ENCODE results near the gene EDEM2. TPM values are rescaled to one million over a fixed set of nuclear protein-coding genes. Genes with fewer than 3 reads are reported as not detected.

EDEM2 gene
- total and polyA plus RNA-seq, 2 of the 4 experiments (the other 2 are of a cell fraction), result 19.0 to 27.4 TPM

DNA sequence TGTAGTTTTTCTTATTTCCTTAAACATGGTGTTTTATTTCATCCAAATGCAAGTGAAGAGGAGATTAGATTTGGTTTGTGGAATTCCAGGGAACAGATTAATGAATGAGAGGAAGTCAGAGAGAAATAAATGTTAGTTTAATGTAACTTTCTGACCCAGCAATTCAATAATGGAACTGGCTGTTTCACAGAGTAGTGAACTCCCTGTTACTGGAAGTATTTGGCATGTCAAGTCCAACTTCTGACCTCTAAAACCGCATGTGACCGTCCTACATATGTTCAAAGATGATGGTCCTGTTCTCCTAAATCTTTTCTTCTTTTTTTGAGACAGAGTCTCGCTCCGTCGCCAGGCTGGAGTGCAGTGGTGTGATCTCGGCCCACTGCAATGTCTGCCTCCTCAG, 43.4 kb upstream of the EDEM2 start:
- ChIA-PET CTCF (interaction anchor here (0.5 kb wide), 1 partner anchor 62 kb away, joined by 3 read pairs; no protein-coding TSS in a partner anchor), POLR2A (ENCODE audit: unreplicated experiment) (no interaction called here)
- Histone ChIP-seq H4K20me1 (ENCODE audit: insufficient read depth, low read length) (no peaks in the 10 kb centered on the region), H3K4ac (ENCODE audit: low read depth, low read length) (no peak overlapping the region), H3K9ac (ENCODE audit: low read depth, low read length) (no peak overlapping the region), H3K4me2 (ENCODE audit: low read depth, low read length) (no peak overlapping the region), H3K4me3 (ENCODE audit: insufficient read depth, low read depth, low read length) (no peak overlapping the region), H3K56ac (ENCODE audit: extremely low read depth, insufficient read depth, low read length) (no peak overlapping the region), H3K4me1 (ENCODE audit: control insufficient read depth, insufficient read depth, low read length) (peaks cover 14% of the 10 kb centered on the region), H2AK5ac (ENCODE audit: low read depth, low read length) (no peak overlapping the region), H2BK15ac (ENCODE audit: low read depth, low read length) (no peak overlapping the region), H3K23ac (ENCODE audit: low read depth, low read length) (no peak overlapping the region), H3K27ac (ENCODE audit: insufficient read depth, low read length) (no peak overlapping the region), H2BK5ac (ENCODE audit: low read depth, low read length, poor library complexity, severe bottlenecking) (no peak overlapping the region), H4K5ac (ENCODE audit: low read depth, low read length) (no peak overlapping the region), H3K27me3 (ENCODE audit: control insufficient read depth, insufficient read depth, low read length) (no peaks in the 10 kb centered on the region), H4K8ac (ENCODE audit: low read depth in 2 of 2, low read length in 2 of 2) (no peak overlapping the region), H2AFZ (replicated peaks; ENCODE audit: low read length, poor library complexity) (no peak overlapping the region), H3K79me1 (ENCODE audit: low read depth in 1 of 2, low read length in 2 of 2) (no peaks in the 10 kb centered on the region), H3K9me1 (ENCODE audit: insufficient read depth, low read length) (peaks cover 8% of the 10 kb centered on the region), H2AK9ac (replicated peaks; ENCODE audit: low read depth, low read length, poor library complexity) (no peak overlapping the region), H3K18ac (ENCODE audit: low read depth, low read length) (no peak overlapping the region), H2BK120ac (ENCODE audit: low read depth, low read length) (no peak overlapping the region), H4K91ac (ENCODE audit: insufficient read depth, low read depth, low read length) (no peak overlapping the region), H3K36me3 (ENCODE audit: control insufficient read depth, insufficient read depth, low read length) (no peaks in the 10 kb centered on the region), H3K9me3 (ENCODE audit: control insufficient read depth, insufficient read depth, low read length) (no peaks in the 10 kb centered on the region), H3K14ac (replicated peaks; ENCODE audit: low read depth, low read length) (0 out of 2 replicates have a peak overlapping the region, but pooled peaks have one; percentile 13), H2BK20ac (ENCODE audit: low read depth, low read length) (no peak overlapping the region)
- DNase-seq, result no peak
- 94% methylated on average over 5 of the region's 6 CpGs; no CpG with 5 or more reads in 1 of the 2 experiments for WGBS, 2 experiments (ENCODE audit: extremely low coverage in 2 of 2, insufficient read length in 1 of 2)
- BruUV-seq (replicated peaks), result no TSS peak
- intact Hi-C loops (cut with micrococcal nuclease), result no loop called here
- in situ Hi-C loops (cut with MboI; ENCODE audit: low sequenced_read_pairs), result no loop called here
- TF ChIP-seq SMC3 (IDR thresholded peaks at IDR 0.05; ENCODE audit: low read depth, low read length), result no peak
- TF ChIP-seq NFE2L2 (IDR thresholded peaks at IDR 0.05; ENCODE audit: low read depth, low read length), result no peak
- TF ChIP-seq RAD21 (IDR thresholded peaks at IDR 0.05; ENCODE audit: low read length), result no peak
- no peak for TF ChIP-seq RCOR1 (IDR thresholded peaks at IDR 0.05; ENCODE audit: insufficient replicate concordance, low read length)
- TF ChIP-seq POLR2A (IDR thresholded peaks at IDR 0.05; ENCODE audit: low read depth, low read length), result no peak
- TF ChIP-seq CEBPB (IDR thresholded peaks at IDR 0.05; ENCODE audit: low read depth, low read length), result no peak
- no peak for TF ChIP-seq MAZ (IDR thresholded peaks at IDR 0.05; ENCODE audit: borderline replicate concordance, low read depth, low read length)
- TF ChIP-seq CHD1 (IDR thresholded peaks at IDR 0.05; ENCODE audit: low read depth, low read length), result no peak
- no peak for TF ChIP-seq MXI1 (IDR thresholded peaks at IDR 0.05; ENCODE audit: borderline replicate concordance, low read depth, low read length)
- no peak for TF ChIP-seq MAFK (IDR thresholded peaks at IDR 0.05; ENCODE audit: low read depth, low read length)
- no peak for TF ChIP-seq BHLHE40 (IDR thresholded peaks at IDR 0.05; ENCODE audit: low read depth, low read length)
- TF ChIP-seq, protein P1, sequence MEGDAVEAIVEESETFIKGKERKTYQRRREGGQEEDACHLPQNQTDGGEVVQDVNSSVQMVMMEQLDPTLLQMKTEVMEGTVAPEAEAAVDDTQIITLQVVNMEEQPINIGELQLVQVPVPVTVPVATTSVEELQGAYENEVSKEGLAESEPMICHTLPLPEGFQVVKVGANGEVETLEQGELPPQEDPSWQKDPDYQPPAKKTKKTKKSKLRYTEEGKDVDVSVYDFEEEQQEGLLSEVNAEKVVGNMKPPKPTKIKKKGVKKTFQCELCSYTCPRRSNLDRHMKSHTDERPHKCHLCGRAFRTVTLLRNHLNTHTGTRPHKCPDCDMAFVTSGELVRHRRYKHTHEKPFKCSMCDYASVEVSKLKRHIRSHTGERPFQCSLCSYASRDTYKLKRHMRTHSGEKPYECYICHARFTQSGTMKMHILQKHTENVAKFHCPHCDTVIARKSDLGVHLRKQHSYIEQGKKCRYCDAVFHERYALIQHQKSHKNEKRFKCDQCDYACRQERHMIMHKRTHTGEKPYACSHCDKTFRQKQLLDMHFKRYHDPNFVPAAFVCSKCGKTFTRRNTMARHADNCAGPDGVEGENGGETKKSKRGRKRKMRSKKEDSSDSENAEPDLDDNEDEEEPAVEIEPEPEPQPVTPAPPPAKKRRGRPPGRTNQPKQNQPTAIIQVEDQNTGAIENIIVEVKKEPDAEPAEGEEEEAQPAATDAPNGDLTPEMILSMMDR (conservative IDR thresholded peaks at IDR 0.05; ENCODE audit: low read depth, low read length), result no peak
- no peak for TF ChIP-seq FOS (IDR thresholded peaks at IDR 0.05; ENCODE audit: low read depth, low read length)
- no peak for TF ChIP-seq RFX5 (IDR thresholded peaks at IDR 0.05; ENCODE audit: low read depth, low read length)
- TF ChIP-seq, protein P2, sequence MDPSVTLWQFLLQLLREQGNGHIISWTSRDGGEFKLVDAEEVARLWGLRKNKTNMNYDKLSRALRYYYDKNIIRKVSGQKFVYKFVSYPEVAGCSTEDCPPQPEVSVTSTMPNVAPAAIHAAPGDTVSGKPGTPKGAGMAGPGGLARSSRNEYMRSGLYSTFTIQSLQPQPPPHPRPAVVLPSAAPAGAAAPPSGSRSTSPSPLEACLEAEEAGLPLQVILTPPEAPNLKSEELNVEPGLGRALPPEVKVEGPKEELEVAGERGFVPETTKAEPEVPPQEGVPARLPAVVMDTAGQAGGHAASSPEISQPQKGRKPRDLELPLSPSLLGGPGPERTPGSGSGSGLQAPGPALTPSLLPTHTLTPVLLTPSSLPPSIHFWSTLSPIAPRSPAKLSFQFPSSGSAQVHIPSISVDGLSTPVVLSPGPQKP (IDR thresholded peaks at IDR 0.05; ENCODE audit: borderline replicate concordance, low read depth, low read length), result no peak
- TF ChIP-seq, protein P3, sequence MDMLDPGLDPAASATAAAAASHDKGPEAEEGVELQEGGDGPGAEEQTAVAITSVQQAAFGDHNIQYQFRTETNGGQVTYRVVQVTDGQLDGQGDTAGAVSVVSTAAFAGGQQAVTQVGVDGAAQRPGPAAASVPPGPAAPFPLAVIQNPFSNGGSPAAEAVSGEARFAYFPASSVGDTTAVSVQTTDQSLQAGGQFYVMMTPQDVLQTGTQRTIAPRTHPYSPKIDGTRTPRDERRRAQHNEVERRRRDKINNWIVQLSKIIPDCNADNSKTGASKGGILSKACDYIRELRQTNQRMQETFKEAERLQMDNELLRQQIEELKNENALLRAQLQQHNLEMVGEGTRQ (IDR thresholded peaks at IDR 0.05; ENCODE audit: low read depth, low read length), result no peak
- no peak for ATAC-seq (ENCODE audit: low read depth)
- dilution Hi-C loops (cut with HindIII; ENCODE audit: low sequenced_read_pairs, unreplicated experiment), result no loop called here

Data from IMR-90 (cell line).